GM21786 (cell line): ENCODE measurements around the gene PDXDC1.
A peak's percentile ranks its signal among the peaks of the same experiment; 100 is the strongest.
"Not testable (repeated sequence)": the region's sequence is repeated elsewhere in the genome, so short reads cannot be mapped to it uniquely, and the experiment has no call there.

Experiments used
- ATAC-seq: cut with Tn5 transposase; IDR thresholded peaks from one replicate; pipeline ENCODE4 v1.9.1; 2021; ENCODE audit not compliant: unreplicated experiment

Gene PDXDC1

GRCh38 chr16:15034266-15035162 is 59.7 kb downstream of the PDXDC1 start:
- ATAC-seq: no peak

GRCh38 chr16:15035163-15035729 is 60.4 kb downstream of the PDXDC1 start:
- no peak for ATAC-seq

GRCh38 chr16:15037003-15037402 is 62.2 kb downstream of the PDXDC1 start:
- ATAC-seq: no peak

- no peak for ATAC-seq
These were observed 62.9 kb downstream of the PDXDC1 start for GRCh38 chr16:15037745-15038144.

GRCh38 chr16:15038689-15039088 is 63.9 kb downstream of the PDXDC1 start:
- no peak for ATAC-seq

GRCh38 chr16:15041271-15042004 is 66.6 kb downstream of the PDXDC1 start:
- no peak for ATAC-seq

GRCh38 chr16:15043344-15043743 is 68.5 kb downstream of the PDXDC1 start:
- no peak for ATAC-seq

- no peak for ATAC-seq
These were observed 69.5 kb downstream of the PDXDC1 start for GRCh38 chr16:15044286-15044685.

GRCh38 chr16:15045270-15045669 is 70.4 kb downstream of the PDXDC1 start:
- not testable (repeated sequence) for ATAC-seq

GRCh38 chr16:15046692-15047376 is 72.0 kb downstream of the PDXDC1 start:
- no peak for ATAC-seq

GRCh38 chr16:15049581-15050180 is 74.9 kb downstream of the PDXDC1 start:
- ATAC-seq: no peak

- ATAC-seq: not testable (repeated sequence)
These were observed 75.6 kb downstream of the PDXDC1 start for GRCh38 chr16:15050440-15050839.

- ATAC-seq: no peak
These were observed 76.6 kb downstream of the PDXDC1 start for GRCh38 chr16:15051387-15051951.

- no peak for ATAC-seq
These were observed 78.1 kb downstream of the PDXDC1 start for GRCh38 chr16:15052747-15053476.

GRCh38 chr16:15053904-15054303 is 79.1 kb downstream of the PDXDC1 start:
- ATAC-seq: no peak

GRCh38 chr16:15054357-15055140 is 79.7 kb downstream of the PDXDC1 start:
- ATAC-seq: no peak

GRCh38 chr16:15055141-15056053 is 80.6 kb downstream of the PDXDC1 start:
- ATAC-seq: peak; percentile 49
